ENCODE results near the gene RTTN.

- no peak for TF ChIP-seq CREB1 (CRISPR knock-in tag; IDR thresholded peaks at IDR 0.05; ENCODE audit: low read depth)
- TF ChIP-seq CTCF (conservative IDR thresholded peaks at IDR 0.05; ENCODE audit: low read depth in 2 of 2), result no peak
- no peak for TF ChIP-seq EZH2 (IDR thresholded peaks at IDR 0.05; ENCODE audit: low read depth, unreplicated experiment)
- no peak for TF ChIP-seq JUNB (IDR thresholded peaks at IDR 0.05; ENCODE audit: unreplicated experiment)
- TF ChIP-seq REST (IDR thresholded peaks at IDR 0.05; ENCODE audit: unreplicated experiment), result no peak
- no peak for TF ChIP-seq POLR2AphosphoS5 (IDR thresholded peaks at IDR 0.05; ENCODE audit: low read depth)
- no peak for TF ChIP-seq EZH2phosphoT487 (IDR thresholded peaks at IDR 0.05; ENCODE audit: unreplicated experiment)
- no peak for TF ChIP-seq ZNF114 (CRISPR knock-in tag; IDR thresholded peaks at IDR 0.05)
- no peak for TF ChIP-seq ETS1 (IDR thresholded peaks at IDR 0.05)
- TF ChIP-seq ZNF462 (CRISPR knock-in tag; IDR thresholded peaks at IDR 0.05), result no peak
These were observed 127.4 kb downstream of the RTTN start for GRCh38 chr18:70078106-70078505.

Measured in GM23338 (cell line).